Smooth muscle cell (in vitro differentiated cells): ENCODE data around the gene RERE. TPM values are rescaled to one million over a fixed set of nuclear protein-coding genes. Genes with fewer than 3 reads are reported as not detected.

Source experiments
- DNase-seq: peaks from one replicate; lab custom pipeline; 2025; ENCODE audit not compliant: unreplicated experiment; lab: John Stamatoyannopoulos, UW
- H2AFZ ChIP-seq: fragments of 200-600 bp; sonication (generic); 2 replicates; pipeline ENCODE4 v1.6.0; 2016; ENCODE audit warnings: antibody characterized with exemption, low read depth, mild to moderate bottlenecking
- H3F3A ChIP-seq: fragments of 200-600 bp; sonication (generic); 2 replicates; pipeline ENCODE4 v1.6.0; 2017; ENCODE audit warnings: antibody characterized with exemption, low read depth
- H3K27ac ChIP-seq: fragments of 200-600 bp; sonication (generic); 2 replicates; pipeline ENCODE4 v1.5.1; 2016; ENCODE audit warnings: low read depth, mild to moderate bottlenecking
- H3K27me3 ChIP-seq: fragments of 200-600 bp; sonication (generic); 2 replicates; pipeline ENCODE4 v1.6.1; 2016; ENCODE audit warnings: low read depth, mild to moderate bottlenecking
- H3K36me3 ChIP-seq: fragments of 200-600 bp; sonication (generic); 2 replicates; pipeline ENCODE4 v1.5.1; 2016; ENCODE audit warnings: low read depth
- H3K4me1 ChIP-seq: fragments of 200-600 bp; sonication (generic); 2 replicates; pipeline ENCODE4 v1.5.1; 2016; ENCODE audit warnings: low read depth
- H3K4me2 ChIP-seq: fragments of 200-600 bp; sonication (generic); 2 replicates; pipeline ENCODE4 v1.6.0; 2016; ENCODE audit warnings: mild to moderate bottlenecking
- H3K4me3 ChIP-seq: fragments of 200-600 bp; sonication (generic); 2 replicates; pipeline ENCODE4 v1.5.1; 2016; ENCODE audit warnings: mild to moderate bottlenecking
- H3K79me2 ChIP-seq: fragments of 200-600 bp; sonication (generic); 2 replicates; pipeline ENCODE4 v1.6.0; 2016; ENCODE audit warnings: low read depth, mild to moderate bottlenecking
- H3K9ac ChIP-seq: fragments of 200-600 bp; sonication (generic); 2 replicates; pipeline ENCODE4 v1.6.0; 2016; ENCODE audit warnings: low read depth
- H3K9me3 ChIP-seq: fragments of 200-600 bp; sonication (generic); replicated peaks from 2 replicates; pipeline ENCODE4 v1.5.1; 2016; ENCODE audit warnings: low read depth
- H4K20me1 ChIP-seq: fragments of 200-600 bp; sonication (generic); 2 replicates; pipeline ENCODE4 v1.6.0; 2016; ENCODE audit warnings: low read depth
- CTCF ChIP-seq: fragments of 200-600 bp; sonication (generic); IDR thresholded peaks from 2 replicates; pipeline ENCODE4 v1.5.1; 2017; ENCODE audit warnings: borderline replicate concordance, mild to moderate bottlenecking, antibody characterized with exemption; ENCODE audit not compliant: insufficient read depth, poor library complexity, severe bottlenecking
- WGBS: methylation state at CpG from one replicate; pipeline ENCODE4 v1.1.7; 2016; ENCODE audit warnings: low lambda C conversion rate; 5-methylcytosine and 5-hydroxymethylcytosine counted together
- polyA plus RNA-seq: library from polyadenylated mRNA; unstranded; fragments of >200 nt; fragmentation: Nextera tagmentation; extraction: Ambion mirVana; gene quantifications from 2 replicates; pipeline ENCODE4 v1.2.1, GENCODE V29; 2016
- total RNA-seq: library from RNA; depleted of rRNA; stranded (reverse); fragments of >200 nt; gene quantifications from 2 replicates; pipeline ENCODE4 v1.2.3, GENCODE V29; 2014

Gene RERE
- total and polyA plus RNA-seq, 2 experiments from 2014 or later = 45.6 to 59.2 TPM

- no peak overlapping the region for H2AFZ ChIP-seq
- H4K20me1 ChIP-seq = peaks cover 98% of the 10 kb centered on the region
- no peak for TF ChIP-seq CTCF
- no peak for DNase-seq
- WGBS = 18% methylated on average over 8 of the region's 8 CpGs
- no peak overlapping the region for H3K4me3 ChIP-seq
- H3F3A ChIP-seq = peaks cover 35% of the 10 kb centered on the region
- H3K27ac ChIP-seq = peak overlapping the region; percentile 69
- H3K9me3 ChIP-seq = no peaks in the 10 kb centered on the region
- peak overlapping the region; percentile 5 for H3K9ac ChIP-seq
- H3K4me1 ChIP-seq = peaks cover 34% of the 10 kb centered on the region
- peak overlapping the region; percentile 60 for H3K4me2 ChIP-seq
- H3K79me2 ChIP-seq = peaks cover 82% of the 10 kb centered on the region
- H3K36me3 ChIP-seq = no peaks in the 10 kb centered on the region
- no peaks in the 10 kb centered on the region for H3K27me3 ChIP-seq
These were observed 421.2 kb downstream of the RERE start for GRCh38 chr1:8396083-8396785.

- Histone ChIP-seq H3K36me3 (no peaks in the 10 kb centered on the region), H2AFZ (no peak overlapping the region), H4K20me1 (peaks cover 100% of the 10 kb centered on the region), H3K4me3 (no peak overlapping the region), H3K27ac (peak overlapping the region; percentile 69), H3K9me3 (no peaks in the 10 kb centered on the region), H3K4me2 (no peak overlapping the region), H3K9ac (no peak overlapping the region), H3F3A (peaks cover 39% of the 10 kb centered on the region), H3K27me3 (no peaks in the 10 kb centered on the region), H3K79me2 (peaks cover 85% of the 10 kb centered on the region), H3K4me1 (peaks cover 34% of the 10 kb centered on the region)
- WGBS = 77% methylated on average over 2 of the region's 2 CpGs
- DNase-seq = no peak
- TF ChIP-seq CTCF = no peak
These were observed 422.0 kb downstream of the RERE start for GRCh38 chr1:8395433-8395866.

- Histone ChIP-seq H3K9me3 (no peaks in the 10 kb centered on the region), H3K27ac (peak overlapping the region; percentile 69), H2AFZ (no peak overlapping the region), H3K4me1 (peaks cover 34% of the 10 kb centered on the region), H3F3A (peaks cover 39% of the 10 kb centered on the region), H3K36me3 (no peaks in the 10 kb centered on the region), H3K9ac (no peak overlapping the region), H3K4me3 (no peak overlapping the region), H3K79me2 (peaks cover 85% of the 10 kb centered on the region), H3K27me3 (no peaks in the 10 kb centered on the region), H3K4me2 (no peak overlapping the region), H4K20me1 (peaks cover 100% of the 10 kb centered on the region)
- TF ChIP-seq CTCF = no peak
- no peak for DNase-seq
- 75% methylated on average over 10 of the region's 10 CpGs for WGBS
These were observed 422.8 kb downstream of the RERE start for GRCh38 chr1:8394456-8395321.
